ENCODE data around the gene HBE1. TPM values are rescaled to one million over a fixed set of nuclear protein-coding genes. Genes with fewer than 3 reads are reported as not detected.

The HBE1 gene
- total RNA-seq, 1 donor from 2014 or later, result not detected

DNA sequence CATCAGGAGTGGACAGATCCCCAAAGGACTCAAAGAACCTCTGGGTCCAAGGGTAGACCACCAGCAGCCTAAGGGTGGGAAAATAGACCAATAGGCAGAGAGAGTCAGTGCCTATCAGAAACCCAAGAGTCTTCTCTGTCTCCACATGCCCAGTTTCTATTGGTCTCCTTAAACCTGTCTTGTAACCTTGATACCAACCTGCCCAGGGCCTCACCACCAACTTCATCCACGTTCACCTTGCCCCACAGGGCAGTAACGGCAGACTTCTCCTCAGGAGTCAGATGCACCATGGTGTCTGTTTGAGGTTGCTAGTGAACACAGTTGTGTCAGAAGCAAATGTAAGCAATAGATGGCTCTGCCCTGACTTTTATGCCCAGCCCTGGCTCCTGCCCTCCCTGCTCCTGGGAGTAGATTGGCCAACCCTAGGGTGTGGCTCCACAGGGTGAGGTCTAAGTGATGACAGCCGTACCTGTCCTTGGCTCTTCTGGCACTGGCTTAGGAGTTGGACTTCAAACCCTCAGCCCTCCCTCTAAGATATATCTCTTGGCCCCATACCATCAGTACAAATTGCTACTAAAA, 42.9 kb downstream of the HBE1 start, which contains the start of gene HBB:
Gene HBB, minus strand, starts transcription at position 340 of the 579 bp plus-strand sequence. Its CDS starts 50 bp downstream, at position 290.
- H3K79me2 ChIP-seq (ENCODE audit: low read depth), result no peaks in the 10 kb centered on the region
- no peak within 1 kb of the TSS for H3K4me3 Mint-ChIP-seq
- no peak within 1 kb of the TSS for H3K27ac Mint-ChIP-seq
- no peaks in the 10 kb centered on the region for H3K9me3 ChIP-seq (ENCODE audit: low read depth)
- H2AFZ ChIP-seq (replicated peaks), result no peak within 1 kb of the TSS
- peaks cover 3% of the 10 kb centered on the region for H3K27me3 Mint-ChIP-seq (ENCODE audit: insufficient read depth, low read depth)
- no peaks in the 10 kb centered on the region for H4K20me1 ChIP-seq (ENCODE audit: low read depth)
- no peaks in the 10 kb centered on the region for H3K36me3 Mint-ChIP-seq
- H3K4me1 ChIP-seq, result no peaks in the 10 kb centered on the region
- H3K27ac ChIP-seq, result no peak within 1 kb of the TSS
- no peak for DNase-seq (ENCODE audit: low spot score)
- no peaks in the 10 kb centered on the region for H3K27me3 ChIP-seq
- no peaks in the 10 kb centered on the region for H3K9me3 Mint-ChIP-seq
- H3K4me3 ChIP-seq, result no peak within 1 kb of the TSS
- H3K36me3 ChIP-seq, result no peaks in the 10 kb centered on the region
- no peak within 1 kb of the TSS for H3K9ac ChIP-seq
- TF ChIP-seq, protein P1, sequence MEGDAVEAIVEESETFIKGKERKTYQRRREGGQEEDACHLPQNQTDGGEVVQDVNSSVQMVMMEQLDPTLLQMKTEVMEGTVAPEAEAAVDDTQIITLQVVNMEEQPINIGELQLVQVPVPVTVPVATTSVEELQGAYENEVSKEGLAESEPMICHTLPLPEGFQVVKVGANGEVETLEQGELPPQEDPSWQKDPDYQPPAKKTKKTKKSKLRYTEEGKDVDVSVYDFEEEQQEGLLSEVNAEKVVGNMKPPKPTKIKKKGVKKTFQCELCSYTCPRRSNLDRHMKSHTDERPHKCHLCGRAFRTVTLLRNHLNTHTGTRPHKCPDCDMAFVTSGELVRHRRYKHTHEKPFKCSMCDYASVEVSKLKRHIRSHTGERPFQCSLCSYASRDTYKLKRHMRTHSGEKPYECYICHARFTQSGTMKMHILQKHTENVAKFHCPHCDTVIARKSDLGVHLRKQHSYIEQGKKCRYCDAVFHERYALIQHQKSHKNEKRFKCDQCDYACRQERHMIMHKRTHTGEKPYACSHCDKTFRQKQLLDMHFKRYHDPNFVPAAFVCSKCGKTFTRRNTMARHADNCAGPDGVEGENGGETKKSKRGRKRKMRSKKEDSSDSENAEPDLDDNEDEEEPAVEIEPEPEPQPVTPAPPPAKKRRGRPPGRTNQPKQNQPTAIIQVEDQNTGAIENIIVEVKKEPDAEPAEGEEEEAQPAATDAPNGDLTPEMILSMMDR (IDR thresholded peaks at IDR 0.05), result no peak
- TF ChIP-seq EZH2phosphoT487 (IDR thresholded peaks at IDR 0.05) (no peak), EZH2 (IDR thresholded peaks at IDR 0.05) (no peak)
- no peaks in the 10 kb centered on the region for H3K4me1 Mint-ChIP-seq
- no peak within 1 kb of the TSS for H3K4me2 ChIP-seq
- no peaks in the 10 kb centered on the region for H3F3A ChIP-seq (ENCODE audit: low read depth)

DNA sequence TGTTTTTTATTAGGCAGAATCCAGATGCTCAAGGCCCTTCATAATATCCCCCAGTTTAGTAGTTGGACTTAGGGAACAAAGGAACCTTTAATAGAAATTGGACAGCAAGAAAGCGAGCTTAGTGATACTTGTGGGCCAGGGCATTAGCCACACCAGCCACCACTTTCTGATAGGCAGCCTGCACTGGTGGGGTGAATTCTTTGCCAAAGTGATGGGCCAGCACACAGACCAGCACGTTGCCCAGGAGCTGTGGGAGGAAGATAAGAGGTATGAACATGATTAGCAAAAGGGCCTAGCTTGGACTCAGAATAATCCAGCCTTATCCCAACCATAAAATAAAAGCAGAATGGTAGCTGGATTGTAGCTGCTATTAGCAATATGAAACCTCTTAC, 44.3 kb downstream of the HBE1 start:
- H3K27ac Mint-ChIP-seq, result no peak overlapping the region
- Histone ChIP-seq H3K27me3 (no peaks in the 10 kb centered on the region), H3K9ac (no peak overlapping the region), H3K9me3 (ENCODE audit: low read depth) (no peaks in the 10 kb centered on the region), H4K20me1 (ENCODE audit: low read depth) (no peaks in the 10 kb centered on the region), H2AFZ (replicated peaks) (no peak overlapping the region), H3K4me1 (no peaks in the 10 kb centered on the region), H3F3A (ENCODE audit: low read depth) (no peaks in the 10 kb centered on the region), H3K36me3 (no peaks in the 10 kb centered on the region), H3K79me2 (ENCODE audit: low read depth) (no peaks in the 10 kb centered on the region), H3K4me3 (no peak overlapping the region), H3K27ac (no peak overlapping the region), H3K4me2 (no peak overlapping the region)
- H3K4me1 Mint-ChIP-seq, result no peaks in the 10 kb centered on the region
- H3K4me3 Mint-ChIP-seq, result no peak overlapping the region
- no peaks in the 10 kb centered on the region for H3K9me3 Mint-ChIP-seq
- no peaks in the 10 kb centered on the region for H3K36me3 Mint-ChIP-seq
- H3K27me3 Mint-ChIP-seq (ENCODE audit: insufficient read depth, low read depth), result peaks cover 3% of the 10 kb centered on the region
- no peak for DNase-seq (ENCODE audit: low spot score)
- TF ChIP-seq, protein P1 (IDR thresholded peaks at IDR 0.05), result no peak
- no peak for TF ChIP-seq EZH2phosphoT487 (IDR thresholded peaks at IDR 0.05)
- no peak for TF ChIP-seq EZH2 (IDR thresholded peaks at IDR 0.05)

DNA sequence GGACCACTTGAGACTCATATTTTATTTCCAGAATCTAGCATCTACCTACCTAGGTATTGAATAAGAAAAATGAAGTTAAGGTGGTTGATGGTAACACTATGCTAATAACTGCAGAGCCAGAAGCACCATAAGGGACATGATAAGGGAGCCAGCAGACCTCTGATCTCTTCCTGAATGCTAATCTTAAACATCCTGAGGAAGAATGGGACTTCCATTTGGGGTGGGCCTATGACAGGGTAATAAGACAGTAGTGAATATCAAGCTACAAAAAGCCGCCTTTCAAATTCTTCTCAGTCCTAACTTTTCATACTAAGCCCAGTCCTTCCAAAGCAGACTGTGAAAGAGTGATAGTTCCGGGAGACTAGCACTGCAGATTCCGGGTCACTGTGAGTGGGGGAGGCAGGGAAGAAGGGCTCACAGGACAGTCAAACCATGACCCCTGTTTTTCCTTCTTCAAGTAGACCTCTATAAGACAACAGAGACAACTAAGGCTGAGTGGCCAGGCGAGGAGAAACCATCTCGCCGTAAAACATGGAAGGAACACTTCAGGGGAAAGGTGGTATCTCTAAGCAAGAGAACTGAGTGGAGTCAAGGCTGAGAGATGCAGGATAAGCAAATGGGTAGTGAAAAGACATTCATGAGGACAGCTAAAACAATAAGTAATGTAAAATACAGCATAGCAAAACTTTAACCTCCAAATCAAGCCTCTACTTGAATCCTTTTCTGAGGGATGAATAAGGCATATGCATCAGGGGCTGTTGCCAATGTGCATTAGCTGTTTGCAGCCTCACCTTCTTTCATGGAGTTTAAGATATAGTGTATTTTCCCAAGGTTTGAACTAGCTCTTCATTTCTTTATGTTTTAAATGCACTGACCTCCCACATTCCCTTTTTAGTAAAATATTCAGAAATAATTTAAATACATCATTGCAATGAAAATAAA, 44.9 kb downstream of the HBE1 start:
- H3K27ac Mint-ChIP-seq, result no peak overlapping the region
- H3K4me1 Mint-ChIP-seq, result no peaks in the 10 kb centered on the region
- H3K4me3 Mint-ChIP-seq, result no peak overlapping the region

More for the DNA sequence above, 44.9 kb downstream of the HBE1 start:
- no peak for DNase-seq (ENCODE audit: low spot score)
- no peak overlapping the region for H3K27ac ChIP-seq
- no peaks in the 10 kb centered on the region for H3K79me2 ChIP-seq (ENCODE audit: low read depth)
- H3K27me3 Mint-ChIP-seq (ENCODE audit: insufficient read depth, low read depth), result peaks cover 3% of the 10 kb centered on the region
- no peak overlapping the region for H3K4me3 ChIP-seq
- no peaks in the 10 kb centered on the region for H3F3A ChIP-seq (ENCODE audit: low read depth)
- no peak overlapping the region for H3K9ac ChIP-seq
- no peaks in the 10 kb centered on the region for H3K9me3 Mint-ChIP-seq
- H3K27me3 ChIP-seq, result no peaks in the 10 kb centered on the region
- H2AFZ ChIP-seq (replicated peaks), result no peak overlapping the region
- no peaks in the 10 kb centered on the region for H3K9me3 ChIP-seq (ENCODE audit: low read depth)
- H3K4me2 ChIP-seq, result no peak overlapping the region
- H3K4me1 ChIP-seq, result no peaks in the 10 kb centered on the region
- no peaks in the 10 kb centered on the region for H3K36me3 ChIP-seq
- TF ChIP-seq EZH2phosphoT487 (IDR thresholded peaks at IDR 0.05) (no peak), EZH2 (IDR thresholded peaks at IDR 0.05) (no peak)
- TF ChIP-seq, protein P1 (IDR thresholded peaks at IDR 0.05), result no peak
- no peaks in the 10 kb centered on the region for H4K20me1 ChIP-seq (ENCODE audit: low read depth)
- H3K36me3 Mint-ChIP-seq, result no peaks in the 10 kb centered on the region
